Glomerular endothelial cell (primary cell): ENCODE data around the gene DUSP22. TPM values are rescaled to one million over a fixed set of nuclear protein-coding genes. Genes with fewer than 3 reads are reported as not detected.

ENCODE experiments used
- DNase-seq: peaks from one replicate; pipeline ENCODE4 v3.0.0-alpha.2; 2011; ENCODE audit warnings: low read depth, low spot score; ENCODE audit errors: extremely low read depth
- total RNA-seq: library from RNA; depleted of rRNA; stranded (reverse); fragments of >200 nt; gene quantifications from 2 replicates; pipeline ENCODE4 v1.2.3, GENCODE V29; 2015

The DUSP22 gene
- total RNA-seq, 1 donor from 2014 or later: 44.1 TPM

DNA sequence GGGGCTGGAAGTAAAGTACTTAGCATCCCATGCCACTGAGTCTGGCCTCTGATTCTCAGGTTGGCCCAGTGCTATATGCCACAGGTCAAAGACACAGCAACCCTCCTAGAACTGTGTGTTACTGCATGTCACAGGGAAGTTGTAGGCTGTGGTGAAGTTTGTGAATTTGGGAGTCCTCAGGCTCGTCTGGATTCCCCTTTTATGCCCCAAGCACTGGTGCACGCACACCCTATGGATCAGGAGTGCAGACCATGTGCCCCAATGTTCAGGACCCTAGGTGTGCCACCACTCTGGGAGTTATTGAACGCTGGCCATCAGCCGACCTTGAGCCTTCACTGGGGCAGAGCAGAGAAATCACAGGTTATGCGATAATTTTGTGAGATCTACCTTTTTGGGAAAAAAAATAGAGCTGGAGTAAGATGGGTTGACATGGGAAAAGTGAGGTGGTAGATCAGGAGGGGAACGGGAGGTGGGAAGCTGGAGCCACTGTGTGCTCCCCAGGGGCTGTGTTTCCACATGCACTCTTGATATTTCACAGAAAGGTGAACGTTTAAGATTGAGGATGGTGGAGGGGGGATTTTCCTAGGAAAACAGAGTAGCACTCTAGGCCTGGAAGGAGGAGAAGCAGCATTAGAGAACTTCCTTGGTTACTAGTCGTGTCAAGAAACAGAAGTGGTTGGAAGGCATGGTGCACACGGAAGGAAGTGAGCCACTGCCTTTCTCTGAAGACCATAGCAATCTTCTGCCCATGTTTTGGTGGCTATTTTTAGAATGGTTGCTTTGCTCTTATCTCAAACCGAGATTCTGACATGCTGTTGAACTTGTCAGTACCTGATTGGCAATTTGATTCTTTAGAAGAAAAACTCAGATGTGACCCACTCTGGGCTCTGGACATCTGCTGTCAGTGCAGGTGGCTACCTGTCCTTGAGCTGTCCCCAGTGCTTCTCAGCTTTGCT lies 44.1 kb downstream of the DUSP22 start:
- DNase-seq: no peak

DNA sequence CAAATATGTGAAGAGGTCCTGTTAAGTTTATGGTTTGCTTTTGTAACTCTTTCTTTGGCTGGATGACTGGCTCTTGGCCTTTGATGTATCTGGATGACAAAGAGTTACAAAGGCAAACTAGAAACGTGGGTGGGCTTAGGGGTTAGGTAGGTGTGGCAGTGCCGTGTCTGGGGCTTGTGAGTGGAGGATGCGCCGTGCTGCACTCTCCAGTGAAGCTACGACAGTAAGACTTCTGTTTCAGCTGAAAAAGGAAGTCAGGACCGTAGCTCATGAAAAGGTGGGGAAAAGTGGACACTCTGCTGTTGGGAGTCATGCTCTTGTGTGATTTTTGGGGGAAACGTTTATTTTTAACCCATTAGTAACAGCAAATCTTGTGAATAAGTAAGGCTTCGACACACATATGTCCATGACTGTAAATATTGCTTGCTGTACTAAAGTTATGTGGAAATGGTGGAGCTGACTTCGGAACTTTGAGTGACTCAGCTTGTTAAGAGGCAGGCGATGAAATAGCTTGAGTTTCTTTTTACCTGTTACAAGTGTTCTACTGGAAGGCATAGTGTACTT lies 45.6 kb downstream of the DUSP22 start:
- DNase-seq: no peak

DNA sequence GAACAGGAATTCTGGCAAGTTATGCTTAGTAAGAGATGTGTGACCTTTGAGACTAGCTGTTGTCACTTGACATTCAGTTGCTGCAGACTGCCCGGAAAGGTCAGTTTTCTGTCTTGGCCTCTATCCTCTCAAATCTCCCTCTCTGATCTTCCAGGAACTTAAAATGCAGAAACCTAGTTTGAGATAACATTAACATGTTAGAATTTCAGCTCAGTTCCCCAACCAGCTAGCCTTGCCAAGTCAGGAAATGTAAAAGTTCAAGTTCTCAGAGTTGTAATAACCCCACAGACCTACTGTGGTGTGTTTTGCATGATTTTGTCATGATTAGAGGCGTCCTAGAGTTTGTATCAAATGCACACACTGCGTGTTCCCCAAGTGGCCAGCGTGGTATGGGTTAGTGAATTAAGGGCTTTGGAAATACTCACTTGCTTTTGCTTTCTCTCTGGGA lies 46.6 kb downstream of the DUSP22 start:
- DNase-seq: no peak

GRCh38 chr6:339480-339879 lies 47.2 kb downstream of the DUSP22 start:
- no peak for DNase-seq

GRCh38 chr6:340186-340955 lies 48.1 kb downstream of the DUSP22 start:
- no peak for DNase-seq

- DNase-seq: no peak
Observed at GRCh38 chr6:340991-341827, 48.9 kb downstream of the DUSP22 start.

GRCh38 chr6:341914-342831 lies 49.9 kb downstream of the DUSP22 start:
- DNase-seq: no peak

DNA sequence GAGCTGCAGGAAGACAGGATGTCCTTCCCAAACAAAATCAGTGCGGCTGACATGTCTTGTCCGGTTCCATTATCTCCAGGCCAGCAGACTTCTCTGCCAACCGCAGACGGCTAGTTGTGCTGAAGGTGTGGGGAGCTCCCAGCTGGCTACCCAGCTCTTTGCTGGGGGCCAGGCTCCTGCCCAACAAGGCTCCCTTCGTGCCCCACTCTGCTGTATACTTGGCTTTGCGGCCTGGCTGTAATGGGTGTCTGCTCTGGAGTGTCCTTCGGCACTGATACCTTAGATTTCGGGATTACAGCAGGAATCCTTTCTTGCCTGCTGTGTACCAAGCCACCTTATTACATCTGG lies 50.5 kb downstream of the DUSP22 start:
- DNase-seq: no peak

DNA sequence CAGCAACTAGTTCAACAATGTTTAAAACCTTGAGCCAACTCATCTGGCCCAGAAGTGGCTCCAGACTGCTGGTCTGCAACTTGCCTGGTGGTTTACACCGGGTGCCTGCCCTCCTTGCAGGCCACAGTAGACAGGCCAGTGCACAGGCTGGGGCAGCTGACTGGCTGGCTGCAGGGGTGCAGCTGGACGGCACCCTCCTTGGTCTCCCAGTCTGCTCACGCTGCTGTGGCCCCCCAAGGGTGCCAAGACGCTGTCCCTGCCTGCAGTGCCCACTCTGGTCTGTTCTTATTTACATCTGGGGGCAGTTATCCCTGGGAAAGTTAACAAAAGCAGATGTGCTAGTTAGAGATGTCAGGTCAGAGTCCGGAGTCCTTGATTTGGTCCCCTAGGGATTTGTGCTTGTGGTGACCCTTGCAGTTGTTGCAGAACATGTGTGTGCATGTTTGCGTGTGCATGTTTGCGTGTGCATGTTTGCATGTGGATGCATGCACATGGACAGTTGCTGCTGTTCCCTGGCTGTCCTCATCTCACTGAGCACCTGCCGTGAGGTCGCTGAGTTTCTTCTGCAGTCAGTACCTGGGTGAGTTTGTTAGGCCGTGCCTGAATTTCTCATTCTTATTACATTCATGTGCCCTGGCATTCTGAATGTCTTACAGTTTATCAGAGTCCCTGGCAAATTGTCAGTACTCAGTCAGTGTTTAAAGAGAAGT lies 51.1 kb downstream of the DUSP22 start:
- no peak for DNase-seq

GRCh38 chr6:343960-344815 lies 51.9 kb downstream of the DUSP22 start:
- DNase-seq: no peak

GRCh38 chr6:344816-345340 lies 52.6 kb downstream of the DUSP22 start:
- no peak for DNase-seq

GRCh38 chr6:345747-346385 lies 53.6 kb downstream of the DUSP22 start:
- DNase-seq: no peak

- DNase-seq: no peak
Observed at GRCh38 chr6:346386-347030, 54.2 kb downstream of the DUSP22 start.

GRCh38 chr6:347232-347631 lies 54.9 kb downstream of the DUSP22 start:
- DNase-seq: no peak

GRCh38 chr6:347951-348859 lies 55.9 kb downstream of the DUSP22 start:
- DNase-seq: no peak
